ENCODE results near the gene COG7.

- TF ChIP-seq CTCF (IDR thresholded peaks at IDR 0.05) (no peak), POLR2A (IDR thresholded peaks at IDR 0.05) (no peak)
Observed at GRCh38 chr16:23500212-23500861, 47.3 kb upstream of the COG7 start.

All from testis (tissue), 2 donors.